Hepatocyte (in vitro differentiated cells): Measurements from ENCODE around the gene KIN. TPM values are rescaled to one million over a fixed set of nuclear protein-coding genes. Genes with fewer than 3 reads are reported as not detected.
A peak's percentile ranks its signal among the peaks of the same experiment; 100 is the strongest.
"Not testable (repeated sequence)": the region's sequence is repeated elsewhere in the genome, so short reads cannot be mapped to it uniquely, and the experiment has no call there.

Source experiments
- DNase-seq: peaks from one replicate; pipeline ENCODE4 v3.0.0-alpha.2; 2016; ENCODE audit warnings: low spot score
- H2AFZ ChIP-seq: fragments of 200-600 bp; sonication (generic); 2 replicates; pipeline ENCODE4 v1.6.0; 2016; ENCODE audit warnings: antibody characterized with exemption, mild to moderate bottlenecking
- H3K27ac ChIP-seq: fragments of 200-600 bp; sonication (generic); 2 replicates; pipeline ENCODE4 v1.5.1; 2016; ENCODE audit warnings: mild to moderate bottlenecking
- H3K27me3 ChIP-seq: fragments of 200-600 bp; sonication (generic); 2 replicates; pipeline ENCODE4 v1.6.1; 2016
- H3K36me3 ChIP-seq: fragments of 200-600 bp; sonication (generic); replicated peaks from 2 replicates; pipeline ENCODE4 v1.5.1; 2016; ENCODE audit warnings: low read depth; ENCODE audit not compliant: insufficient read depth
- H3K4me1 ChIP-seq: fragments of 200-600 bp; sonication (generic); 2 replicates; pipeline ENCODE4 v1.5.1; 2016; ENCODE audit warnings: mild to moderate bottlenecking, moderate library complexity; ENCODE audit not compliant: insufficient read depth
- H3K4me2 ChIP-seq: fragments of 200-600 bp; sonication (generic); 2 replicates; pipeline ENCODE4 v1.6.0; 2016
- H3K4me3 ChIP-seq: fragments of 200-600 bp; sonication (generic); 2 replicates; pipeline ENCODE4 v1.5.1; 2016; ENCODE audit warnings: mild to moderate bottlenecking
- H3K79me2 ChIP-seq: fragments of 200-600 bp; sonication (generic); 2 replicates; pipeline ENCODE4 v1.6.0; 2017; ENCODE audit warnings: mild to moderate bottlenecking
- H3K9me2 ChIP-seq: fragments of 200-600 bp; sonication (generic); replicated peaks from 2 replicates; pipeline ENCODE4 v1.6.0; 2017; ENCODE audit warnings: mild to moderate bottlenecking; ENCODE audit not compliant: insufficient read depth
- H3K9me3 ChIP-seq: fragments of 200-600 bp; sonication (generic); 2 replicates; pipeline ENCODE4 v1.5.1; 2016; ENCODE audit warnings: low read depth, mild to moderate bottlenecking
- H4K20me1 ChIP-seq: fragments of 200-600 bp; sonication (generic); 2 replicates; pipeline ENCODE4 v1.6.0; 2016; ENCODE audit warnings: mild to moderate bottlenecking; ENCODE audit not compliant: insufficient read depth, poor library complexity, severe bottlenecking
- CTCF ChIP-seq: fragments of 200-600 bp; sonication (generic); IDR thresholded peaks from 2 replicates; pipeline ENCODE4 v1.5.1; 2016; ENCODE audit warnings: antibody characterized with exemption, mild to moderate bottlenecking; ENCODE audit not compliant: poor library complexity
- EZH2 ChIP-seq: fragments of 200-600 bp; sonication (generic); IDR thresholded peaks from 2 replicates; pipeline ENCODE4 v1.6.1; 2016; ENCODE audit warnings: antibody characterized with exemption, mild to moderate bottlenecking, borderline replicate concordance
- EZH2phosphoT487 ChIP-seq: fragments of 200-600 bp; sonication (generic); IDR thresholded peaks from one replicate; pipeline ENCODE4 v1.6.1; 2018; ENCODE audit warnings: antibody characterized with exemption, mild to moderate bottlenecking, low read depth, moderate library complexity; ENCODE audit not compliant: unreplicated experiment, severe bottlenecking
- WGBS: methylation state at CpG from one replicate; pipeline ENCODE4 v1.1.6; 2016; ENCODE audit warnings: low lambda C conversion rate; ENCODE audit errors: missing lambda C conversion rate; 5-methylcytosine and 5-hydroxymethylcytosine counted together
- polyA plus RNA-seq: library from polyadenylated mRNA; unstranded; fragments of >200 nt; fragmentation: Nextera tagmentation; extraction: Ambion mirVana; gene quantifications from 2 replicates; pipeline ENCODE4 v1.2.1, GENCODE V29; 2016
- total RNA-seq: library from RNA; depleted of rRNA; stranded (reverse); fragments of >200 nt; gene quantifications from 2 replicates; pipeline ENCODE4 v1.2.3, GENCODE V29; 2014

The KIN gene
- total and polyA plus RNA-seq, 2 experiments from 2014 or later = 10.6 to 11.4 TPM

- H3K4me2 ChIP-seq = peak overlapping the region; percentile 81
- no peaks in the 10 kb centered on the region for H4K20me1 ChIP-seq
- H3K9me3 ChIP-seq = no peaks in the 10 kb centered on the region
- H3K27me3 ChIP-seq = no peaks in the 10 kb centered on the region
- H3K4me1 ChIP-seq = no peaks in the 10 kb centered on the region
- peaks cover 35% of the 10 kb centered on the region for H3K79me2 ChIP-seq
- no peaks in the 10 kb centered on the region for H3K36me3 ChIP-seq
- H3K4me3 ChIP-seq = peak overlapping the region; percentile 78
- peak overlapping the region; percentile 44 for H3K27ac ChIP-seq
- H3K9me2 ChIP-seq = no peaks in the 10 kb centered on the region
- peak overlapping the region; percentile 84 for H2AFZ ChIP-seq
- WGBS = 1% methylated on average over 10 of the region's 10 CpGs
- TF ChIP-seq EZH2 (no peak), EZH2phosphoT487 (no peak), CTCF (no peak)
- DNase-seq = no peak
These were observed 30.1 kb upstream of the KIN start for GRCh38 chr10:7817984-7818294.

- Histone ChIP-seq H3K79me2 (peaks cover 35% of the 10 kb centered on the region), H4K20me1 (no peaks in the 10 kb centered on the region), H2AFZ (peak overlapping the region; percentile 84), H3K4me2 (peak overlapping the region; percentile 81), H3K4me1 (no peaks in the 10 kb centered on the region), H3K4me3 (peak overlapping the region; percentile 78), H3K9me2 (no peaks in the 10 kb centered on the region), H3K36me3 (no peaks in the 10 kb centered on the region), H3K27ac (peak overlapping the region; percentile 44), H3K9me3 (no peaks in the 10 kb centered on the region), H3K27me3 (no peaks in the 10 kb centered on the region)
- TF ChIP-seq EZH2 (no peak), EZH2phosphoT487 (no peak), CTCF (no peak)
- WGBS = 12% methylated on average over 12 of the region's 12 CpGs
- DNase-seq = no peak
These were observed 29.8 kb upstream of the KIN start for GRCh38 chr10:7817576-7817975.

- Histone ChIP-seq H3K4me2 (no peak overlapping the region), H3K27me3 (no peaks in the 10 kb centered on the region), H3K79me2 (peaks cover under 1% of the 10 kb centered on the region), H4K20me1 (no peaks in the 10 kb centered on the region), H3K27ac (no peak overlapping the region), H3K4me3 (no peak overlapping the region), H2AFZ (no peak overlapping the region), H3K9me3 (no peaks in the 10 kb centered on the region), H3K9me2 (no peaks in the 10 kb centered on the region), H3K4me1 (peaks cover 6% of the 10 kb centered on the region), H3K36me3 (no peaks in the 10 kb centered on the region)
- WGBS = 55% methylated on average over 3 of the region's 3 CpGs
- no peak for TF ChIP-seq EZH2
- DNase-seq = no peak
These were observed 25.7 kb upstream of the KIN start for GRCh38 chr10:7813481-7813880.

GRCh38 chr10:7811743-7812142 is 23.9 kb upstream of the KIN start:
- DNase-seq, H3K4me3 ChIP-seq, H4K20me1 ChIP-seq, H3K27ac ChIP-seq, H3K9me2 ChIP-seq, H3K36me3 ChIP-seq, H3K4me1 ChIP-seq, H3K4me2 ChIP-seq, H3K27me3 ChIP-seq, H2AFZ ChIP-seq, H3K79me2 ChIP-seq, H3K9me3 ChIP-seq: not testable (repeated sequence)
- WGBS = 73% methylated on average over 7 of the region's 7 CpGs

GRCh38 chr10:7811000-7811399 is 23.2 kb upstream of the KIN start:
- Histone ChIP-seq H3K4me2 (no peak overlapping the region), H4K20me1 (no peaks in the 10 kb centered on the region), H2AFZ (no peak overlapping the region), H3K79me2 (no peaks in the 10 kb centered on the region), H3K36me3 (no peaks in the 10 kb centered on the region), H3K9me2 (no peaks in the 10 kb centered on the region), H3K4me1 (peaks cover 6% of the 10 kb centered on the region), H3K27ac (no peak overlapping the region), H3K27me3 (no peaks in the 10 kb centered on the region), H3K9me3 (no peaks in the 10 kb centered on the region), H3K4me3 (no peak overlapping the region)
- TF ChIP-seq EZH2phosphoT487 = no peak
- WGBS = 93% methylated on average over 5 of the region's 5 CpGs
- no peak for DNase-seq
